Measurements from ENCODE around the gene HBB. TPM values are rescaled to one million over a fixed set of nuclear protein-coding genes. Genes with fewer than 3 reads are reported as not detected.

The HBB gene
- total RNA-seq, 1 experiment from 2014 or later = not detected

DNA sequence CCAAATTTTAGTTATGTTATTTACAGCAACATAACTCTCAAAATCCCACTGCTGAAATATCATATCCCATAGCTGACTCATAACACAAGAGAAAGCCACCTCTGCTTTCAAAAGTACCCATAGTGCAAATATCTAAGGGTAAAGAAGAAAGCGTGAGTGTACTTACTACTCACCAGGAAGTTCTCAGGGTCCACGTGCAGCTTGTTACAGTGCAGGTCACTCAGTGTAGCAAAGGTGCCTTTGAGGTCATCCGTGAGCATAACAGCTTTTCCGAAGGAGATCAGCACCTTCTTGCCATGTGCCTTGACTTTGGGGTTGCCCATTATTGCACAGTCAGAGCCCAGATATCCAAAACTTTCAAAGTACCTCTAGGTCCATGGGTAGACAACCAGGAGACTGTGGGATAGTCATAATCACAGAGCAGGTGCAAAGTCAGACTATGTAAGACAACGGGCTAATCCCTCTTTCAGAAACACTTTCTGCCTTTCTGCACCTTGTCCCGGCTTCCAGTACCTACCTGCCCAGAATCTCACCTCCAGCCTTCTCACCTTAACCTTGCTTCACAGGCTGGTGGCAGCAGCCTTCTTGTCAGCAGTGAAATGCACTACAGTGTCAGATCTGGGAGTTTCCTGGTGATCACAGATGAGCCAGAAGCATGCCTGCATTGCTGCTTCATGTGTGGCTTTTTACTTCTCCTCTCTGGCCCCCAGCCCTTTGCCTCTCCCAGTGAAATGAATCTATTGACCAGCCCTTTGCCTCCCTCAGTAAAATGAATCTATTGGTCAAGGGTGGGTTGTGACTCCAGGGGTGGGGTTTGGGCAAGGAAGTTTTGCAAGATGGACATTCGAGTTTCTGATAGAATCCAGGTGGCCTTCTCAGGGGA is 16.3 kb upstream of the HBB start:
- no peaks in the 10 kb centered on the region for H3K9me2 ChIP-seq (replicated peaks; ENCODE audit: insufficient read depth, low read length)
- no peak overlapping the region for H3K27ac ChIP-seq (ENCODE audit: low read length)
- H3K4me2 ChIP-seq (ENCODE audit: low read depth, low read length, poor library complexity, severe bottlenecking) = no peak overlapping the region
- no peak for DNase-seq
- H3K36me3 ChIP-seq (ENCODE audit: insufficient read depth, low read length) = no peaks in the 10 kb centered on the region
- no peaks in the 10 kb centered on the region for H3K27me3 ChIP-seq (ENCODE audit: low read length)
- no peak overlapping the region for H3K9ac ChIP-seq (ENCODE audit: low read length)
- no peaks in the 10 kb centered on the region for H3K79me2 ChIP-seq (ENCODE audit: low read length)
- H3K9me3 ChIP-seq (ENCODE audit: low read length) = no peaks in the 10 kb centered on the region
- no peak overlapping the region for H2AFZ ChIP-seq (ENCODE audit: low read length)
- no peaks in the 10 kb centered on the region for H4K20me1 ChIP-seq (ENCODE audit: insufficient read depth, low read depth, low read length)
- H3K4me1 ChIP-seq (ENCODE audit: low read length) = no peaks in the 10 kb centered on the region
- no peak overlapping the region for H3K4me3 ChIP-seq (ENCODE audit: low read length)

DNA sequence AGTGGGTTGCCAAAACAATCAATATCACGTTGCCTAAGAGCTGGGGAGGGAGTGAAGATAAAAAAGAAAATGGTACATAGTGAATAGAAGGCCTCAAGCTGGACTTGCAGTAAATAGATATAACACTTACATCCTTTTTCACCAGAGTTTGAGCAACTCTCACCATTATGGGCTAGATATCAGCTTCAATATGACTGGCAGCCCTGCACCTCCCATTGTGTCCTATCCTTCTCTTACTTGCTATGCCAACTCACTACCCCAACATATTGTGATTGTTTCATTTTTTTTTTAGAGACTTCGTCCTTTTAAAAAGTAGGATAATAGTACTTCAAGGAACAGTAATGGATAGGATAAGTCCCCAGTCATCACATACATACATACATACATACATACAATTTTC is 15.3 kb upstream of the HBB start:
- no peaks in the 10 kb centered on the region for H3K36me3 ChIP-seq (ENCODE audit: insufficient read depth, low read length)
- H3K4me2 ChIP-seq (ENCODE audit: low read depth, low read length, poor library complexity, severe bottlenecking) = no peak overlapping the region
- H2AFZ ChIP-seq (ENCODE audit: low read length) = no peak overlapping the region
- no peaks in the 10 kb centered on the region for H3K9me3 ChIP-seq (ENCODE audit: low read length)
- no peak overlapping the region for H3K9ac ChIP-seq (ENCODE audit: low read length)
- no peaks in the 10 kb centered on the region for H4K20me1 ChIP-seq (ENCODE audit: insufficient read depth, low read depth, low read length)
- H3K9me2 ChIP-seq (replicated peaks; ENCODE audit: insufficient read depth, low read length) = no peaks in the 10 kb centered on the region
- no peaks in the 10 kb centered on the region for H3K79me2 ChIP-seq (ENCODE audit: low read length)
- H3K4me3 ChIP-seq (ENCODE audit: low read length) = no peak overlapping the region
- no peak overlapping the region for H3K27ac ChIP-seq (ENCODE audit: low read length)
- no peak for DNase-seq
- H3K4me1 ChIP-seq (ENCODE audit: low read length) = no peaks in the 10 kb centered on the region
- H3K27me3 ChIP-seq (ENCODE audit: low read length) = no peaks in the 10 kb centered on the region

DNA sequence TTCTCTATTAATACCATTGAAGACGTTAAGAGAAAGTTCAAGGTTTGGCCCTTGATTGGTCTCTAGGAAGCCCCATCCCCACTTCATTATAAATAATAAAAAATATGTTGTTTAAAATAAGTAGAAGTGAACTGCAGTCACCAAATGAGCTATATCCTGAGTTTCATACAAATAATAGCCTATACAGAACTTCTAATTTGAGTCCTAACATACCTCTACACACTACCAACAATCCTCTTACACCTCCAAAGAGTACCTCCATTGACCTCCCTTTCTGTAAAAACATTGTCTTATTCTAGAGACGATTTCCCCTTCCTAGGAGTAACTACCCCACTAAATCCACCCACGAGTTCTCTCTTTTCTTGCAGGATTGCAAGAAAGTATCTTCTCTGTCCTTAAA is 14.6 kb upstream of the HBB start:
- Histone ChIP-seq H3K9me3 (ENCODE audit: low read length) (no peaks in the 10 kb centered on the region), H3K79me2 (ENCODE audit: low read length) (no peaks in the 10 kb centered on the region), H4K20me1 (ENCODE audit: insufficient read depth, low read depth, low read length) (no peaks in the 10 kb centered on the region), H2AFZ (ENCODE audit: low read length) (no peak overlapping the region), H3K4me3 (ENCODE audit: low read length) (no peak overlapping the region), H3K9me2 (replicated peaks; ENCODE audit: insufficient read depth, low read length) (no peaks in the 10 kb centered on the region), H3K4me1 (ENCODE audit: low read length) (no peaks in the 10 kb centered on the region), H3K27ac (ENCODE audit: low read length) (no peak overlapping the region), H3K27me3 (ENCODE audit: low read length) (no peaks in the 10 kb centered on the region), H3K9ac (ENCODE audit: low read length) (no peak overlapping the region), H3K4me2 (ENCODE audit: low read depth, low read length, poor library complexity, severe bottlenecking) (no peak overlapping the region), H3K36me3 (ENCODE audit: insufficient read depth, low read length) (no peaks in the 10 kb centered on the region)
- DNase-seq = no peak

DNA sequence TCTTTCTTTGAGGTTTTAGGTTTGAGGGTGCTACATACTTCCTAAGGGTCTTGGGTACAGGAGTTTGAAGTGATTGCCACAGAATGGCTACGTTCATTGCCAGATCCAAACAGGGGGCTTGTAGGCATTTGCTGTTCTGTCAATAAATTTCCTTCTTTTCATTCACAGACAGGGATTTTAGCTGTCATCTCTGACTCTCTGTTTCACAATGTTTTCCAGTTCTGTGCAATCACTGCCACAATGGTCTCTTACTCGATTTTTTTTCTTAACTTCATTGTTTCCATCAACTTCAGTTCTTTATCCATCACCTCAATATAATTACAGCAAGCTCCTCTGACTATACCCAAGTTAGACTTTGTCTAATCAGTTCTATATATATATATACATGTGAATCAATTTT is 13.6 kb upstream of the HBB start:
- no peak overlapping the region for H3K4me3 ChIP-seq (ENCODE audit: low read length)

DNA sequence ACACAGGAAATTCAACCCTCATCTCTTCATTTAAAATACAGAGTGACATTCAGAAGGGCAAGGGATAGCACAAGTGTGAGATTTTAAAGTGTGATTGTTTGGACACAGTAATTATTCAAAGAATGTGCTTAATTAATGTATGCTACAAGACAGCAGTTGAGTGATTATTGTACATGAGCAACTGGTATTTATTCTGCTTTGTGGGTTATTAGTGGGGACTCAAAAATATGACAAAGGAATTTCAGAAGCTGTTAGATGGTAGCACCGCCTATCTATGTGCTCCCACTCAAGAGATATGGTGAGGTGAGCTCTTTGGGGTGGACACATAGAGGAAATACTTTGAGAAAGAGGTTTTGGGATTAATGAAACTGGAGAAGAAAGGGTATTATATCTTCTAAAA is 13.2 kb upstream of the HBB start:
- Histone ChIP-seq H3K27ac (ENCODE audit: low read length) (no peak overlapping the region), H2AFZ (ENCODE audit: low read length) (no peak overlapping the region), H3K4me3 (ENCODE audit: low read length) (no peak overlapping the region), H3K36me3 (ENCODE audit: insufficient read depth, low read length) (no peaks in the 10 kb centered on the region), H4K20me1 (ENCODE audit: insufficient read depth, low read depth, low read length) (no peaks in the 10 kb centered on the region), H3K79me2 (ENCODE audit: low read length) (no peaks in the 10 kb centered on the region), H3K4me2 (ENCODE audit: low read depth, low read length, poor library complexity, severe bottlenecking) (no peak overlapping the region), H3K9me2 (replicated peaks; ENCODE audit: insufficient read depth, low read length) (no peaks in the 10 kb centered on the region), H3K4me1 (ENCODE audit: low read length) (no peaks in the 10 kb centered on the region), H3K9ac (ENCODE audit: low read length) (no peak overlapping the region), H3K27me3 (ENCODE audit: low read length) (no peaks in the 10 kb centered on the region), H3K9me3 (ENCODE audit: low read length) (no peaks in the 10 kb centered on the region)
- no peak for DNase-seq

More for the DNA sequence above, 13.6 kb upstream of the HBB start:
- no peak for DNase-seq
- Histone ChIP-seq H4K20me1 (ENCODE audit: insufficient read depth, low read depth, low read length) (no peaks in the 10 kb centered on the region), H3K79me2 (ENCODE audit: low read length) (no peaks in the 10 kb centered on the region), H3K4me2 (ENCODE audit: low read depth, low read length, poor library complexity, severe bottlenecking) (no peak overlapping the region), H3K9ac (ENCODE audit: low read length) (no peak overlapping the region), H2AFZ (ENCODE audit: low read length) (no peak overlapping the region), H3K9me2 (replicated peaks; ENCODE audit: insufficient read depth, low read length) (no peaks in the 10 kb centered on the region), H3K4me1 (ENCODE audit: low read length) (no peaks in the 10 kb centered on the region), H3K9me3 (ENCODE audit: low read length) (no peaks in the 10 kb centered on the region), H3K36me3 (ENCODE audit: insufficient read depth, low read length) (no peaks in the 10 kb centered on the region), H3K27me3 (ENCODE audit: low read length) (no peaks in the 10 kb centered on the region), H3K27ac (ENCODE audit: low read length) (no peak overlapping the region)

DNA sequence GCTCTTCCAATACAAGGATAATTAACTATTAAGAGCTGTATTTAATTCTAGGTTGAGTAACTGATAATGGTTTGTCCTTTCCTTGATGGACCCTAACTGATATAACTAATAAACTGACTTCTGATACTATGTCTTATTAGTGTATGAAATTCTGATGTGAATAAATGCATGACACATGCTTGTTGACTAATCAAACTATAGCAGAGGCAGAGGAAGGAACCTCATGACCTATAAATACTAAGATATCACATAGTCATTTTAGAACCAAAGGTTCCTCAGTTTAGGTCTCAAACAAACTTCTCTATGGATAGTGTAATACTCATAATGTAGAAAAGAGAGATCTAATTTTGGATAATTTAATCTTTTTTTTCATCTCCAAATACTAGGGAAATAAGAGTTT is 12.2 kb upstream of the HBB start:
- H3K9me3 ChIP-seq (ENCODE audit: low read length) = no peaks in the 10 kb centered on the region
- H3K36me3 ChIP-seq (ENCODE audit: insufficient read depth, low read length) = no peaks in the 10 kb centered on the region
- H3K4me2 ChIP-seq (ENCODE audit: low read depth, low read length, poor library complexity, severe bottlenecking) = no peak overlapping the region
- H3K4me1 ChIP-seq (ENCODE audit: low read length) = no peaks in the 10 kb centered on the region
- no peak overlapping the region for H3K27ac ChIP-seq (ENCODE audit: low read length)
- H4K20me1 ChIP-seq (ENCODE audit: insufficient read depth, low read depth, low read length) = no peaks in the 10 kb centered on the region
- DNase-seq = no peak
- H3K9me2 ChIP-seq (replicated peaks; ENCODE audit: insufficient read depth, low read length) = no peaks in the 10 kb centered on the region
- no peak overlapping the region for H2AFZ ChIP-seq (ENCODE audit: low read length)
- H3K9ac ChIP-seq (ENCODE audit: low read length) = no peak overlapping the region
- H3K4me3 ChIP-seq (ENCODE audit: low read length) = no peak overlapping the region
- H3K27me3 ChIP-seq (ENCODE audit: low read length) = no peaks in the 10 kb centered on the region
- H3K79me2 ChIP-seq (ENCODE audit: low read length) = no peaks in the 10 kb centered on the region

DNA sequence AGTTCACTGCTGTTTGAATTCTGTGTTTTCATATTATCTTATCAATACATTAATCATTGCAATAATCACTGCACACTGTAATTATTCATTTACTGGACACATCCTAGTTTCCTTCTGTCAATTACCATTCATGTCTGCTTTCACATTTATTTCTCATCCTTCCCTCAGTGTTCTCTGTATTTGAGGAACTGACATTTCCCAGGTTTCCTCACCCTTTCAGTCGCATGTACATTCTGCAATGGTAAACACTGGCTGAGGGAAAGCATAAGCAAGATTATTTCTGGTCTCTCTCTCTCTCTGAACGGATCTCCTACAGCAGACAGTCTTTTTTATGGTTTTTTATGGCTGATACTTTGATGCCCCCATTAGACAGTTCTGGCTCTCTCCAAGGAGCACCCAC is 11.6 kb upstream of the HBB start:
- Histone ChIP-seq H3K9me2 (replicated peaks; ENCODE audit: insufficient read depth, low read length) (no peaks in the 10 kb centered on the region), H3K4me1 (ENCODE audit: low read length) (no peaks in the 10 kb centered on the region), H3K4me2 (ENCODE audit: low read depth, low read length, poor library complexity, severe bottlenecking) (no peak overlapping the region), H3K9ac (ENCODE audit: low read length) (no peak overlapping the region), H3K27me3 (ENCODE audit: low read length) (no peaks in the 10 kb centered on the region), H4K20me1 (ENCODE audit: insufficient read depth, low read depth, low read length) (no peaks in the 10 kb centered on the region), H3K79me2 (ENCODE audit: low read length) (no peaks in the 10 kb centered on the region), H3K9me3 (ENCODE audit: low read length) (no peaks in the 10 kb centered on the region), H2AFZ (ENCODE audit: low read length) (no peak overlapping the region), H3K4me3 (ENCODE audit: low read length) (no peak overlapping the region), H3K36me3 (ENCODE audit: insufficient read depth, low read length) (no peaks in the 10 kb centered on the region), H3K27ac (ENCODE audit: low read length) (no peak overlapping the region)
- no peak for DNase-seq

DNA sequence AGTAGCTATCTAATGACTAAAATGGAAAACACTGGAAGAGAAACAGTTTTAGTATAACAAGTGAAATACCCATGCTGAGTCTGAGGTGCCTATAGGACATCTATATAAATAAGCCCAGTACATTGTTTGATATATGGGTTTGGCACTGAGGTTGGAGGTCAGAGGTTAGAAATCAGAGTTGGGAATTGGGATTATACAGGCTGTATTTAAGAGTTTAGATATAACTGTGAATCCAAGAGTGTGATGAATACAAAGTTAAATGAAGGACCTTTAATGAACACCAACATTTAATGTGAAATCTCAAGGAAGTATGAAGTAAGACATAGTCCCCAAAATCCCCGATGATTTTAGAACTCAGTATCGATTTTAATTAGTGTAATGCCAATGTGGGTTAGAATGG is 10.5 kb upstream of the HBB start:
- Histone ChIP-seq H3K36me3 (ENCODE audit: insufficient read depth, low read length) (no peaks in the 10 kb centered on the region), H3K4me2 (ENCODE audit: low read depth, low read length, poor library complexity, severe bottlenecking) (no peak overlapping the region), H3K9me3 (ENCODE audit: low read length) (no peaks in the 10 kb centered on the region), H2AFZ (ENCODE audit: low read length) (no peak overlapping the region), H3K4me1 (ENCODE audit: low read length) (no peaks in the 10 kb centered on the region), H3K4me3 (ENCODE audit: low read length) (no peak overlapping the region), H3K79me2 (ENCODE audit: low read length) (no peaks in the 10 kb centered on the region), H3K9ac (ENCODE audit: low read length) (no peak overlapping the region), H3K9me2 (replicated peaks; ENCODE audit: insufficient read depth, low read length) (no peaks in the 10 kb centered on the region), H3K27ac (ENCODE audit: low read length) (no peak overlapping the region), H4K20me1 (ENCODE audit: insufficient read depth, low read depth, low read length) (no peaks in the 10 kb centered on the region), H3K27me3 (ENCODE audit: low read length) (no peaks in the 10 kb centered on the region)
- DNase-seq = no peak

All from Karpas-422 (cell line).